Ovary (tissue), 3 donors: ENCODE data around the gene SLC9A9.

Experiments
- POLR2A ChIP-seq: fragments of 450-650 bp; IDR thresholded peaks from one replicate; pipeline ENCODE4 v1.6.1; 2017; ENCODE audit warnings: antibody characterized with exemption, mild to moderate bottlenecking, moderate library complexity
- TF ChIP-seq, protein P1 (sequence below), 3 donors: fragments of 450-650 bp in 2 of 3; fragments of 200-600 bp in 1 of 3; IDR thresholded peaks; one replicate each; pipeline versions ENCODE4 v1.5.1 to v1.8.0; 2016 to 2022; ENCODE audit warnings: antibody characterized with exemption in 3 of 3, mild to moderate bottlenecking in 1 of 3
- donor health status: DM: no; HTN: no; CAD: no.

DNA sequence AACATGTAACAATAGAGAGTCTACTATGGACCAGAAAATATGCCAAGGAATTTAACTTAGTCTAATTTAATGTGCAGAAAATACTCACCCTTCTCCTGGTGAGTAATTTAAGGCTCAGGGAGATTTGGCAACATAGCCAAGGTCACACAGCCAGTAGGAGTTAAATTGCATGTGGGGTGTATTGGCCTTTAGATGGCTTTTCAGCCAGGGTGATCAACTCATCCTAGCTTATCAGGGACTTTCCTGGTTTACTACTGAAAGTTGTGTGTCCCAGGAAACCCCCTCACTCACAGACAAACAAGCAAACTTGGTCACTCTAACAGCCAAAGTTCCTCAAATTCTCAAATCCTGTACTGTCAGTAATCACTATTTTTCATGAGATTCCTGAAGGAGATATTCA is 2.6 kb upstream of the SLC9A9 start:
- TF ChIP-seq POLR2A, result no peak
- TF ChIP-seq, protein P1, sequence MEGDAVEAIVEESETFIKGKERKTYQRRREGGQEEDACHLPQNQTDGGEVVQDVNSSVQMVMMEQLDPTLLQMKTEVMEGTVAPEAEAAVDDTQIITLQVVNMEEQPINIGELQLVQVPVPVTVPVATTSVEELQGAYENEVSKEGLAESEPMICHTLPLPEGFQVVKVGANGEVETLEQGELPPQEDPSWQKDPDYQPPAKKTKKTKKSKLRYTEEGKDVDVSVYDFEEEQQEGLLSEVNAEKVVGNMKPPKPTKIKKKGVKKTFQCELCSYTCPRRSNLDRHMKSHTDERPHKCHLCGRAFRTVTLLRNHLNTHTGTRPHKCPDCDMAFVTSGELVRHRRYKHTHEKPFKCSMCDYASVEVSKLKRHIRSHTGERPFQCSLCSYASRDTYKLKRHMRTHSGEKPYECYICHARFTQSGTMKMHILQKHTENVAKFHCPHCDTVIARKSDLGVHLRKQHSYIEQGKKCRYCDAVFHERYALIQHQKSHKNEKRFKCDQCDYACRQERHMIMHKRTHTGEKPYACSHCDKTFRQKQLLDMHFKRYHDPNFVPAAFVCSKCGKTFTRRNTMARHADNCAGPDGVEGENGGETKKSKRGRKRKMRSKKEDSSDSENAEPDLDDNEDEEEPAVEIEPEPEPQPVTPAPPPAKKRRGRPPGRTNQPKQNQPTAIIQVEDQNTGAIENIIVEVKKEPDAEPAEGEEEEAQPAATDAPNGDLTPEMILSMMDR (IDR thresholded peaks at IDR 0.05), result no peak
